HepG2 (cell line): ENCODE data around the gene TRAPPC4. TPM values are rescaled to one million over a fixed set of nuclear protein-coding genes. Genes with fewer than 3 reads are reported as not detected.
A peak's percentile ranks its signal among the peaks of the same experiment; 100 is the strongest.

ENCODE experiments used
- ATAC-seq: fragments of 200-7000 bp; cut with Tn5 transposase; 3 replicates; pipeline ENCODE4 v1.9.1; 2020; ENCODE audit warnings: mild to moderate bottlenecking, moderate library complexity
- BruUV-seq: library from RNA; stranded (reverse); fragments of 400-500 nt; replicated peaks from 2 replicates; lab custom pipeline; 2021; lab: Mats Ljungman, UMichigan
- CTCF ChIA-PET: fragments of 300-600 bp; formaldehyde crosslinking; extraction: SDS; loops from one replicate; lab custom pipeline; 2021; ENCODE audit warnings: low total read pairs, inconsistent platforms, low intra/inter-chr PET ratio; lab: Yijun Ruan, JAX
- POLR2A ChIA-PET: fragments of 350-600 bp; sonication (Branson Sonifier 250); formaldehyde crosslinking; loops from one replicate; lab custom pipeline; 2020; ENCODE audit warnings: antibody characterized with exemption, inconsistent platforms; lab: Yijun Ruan, JAX
- DNase-seq: peaks from one replicate; pipeline ENCODE4 v3.0.0-alpha.2; 2015; ENCODE audit warnings: low spot score
- FAIRE-seq: peaks from 3 replicates; lab custom pipeline; 2011; peaks lifted over from hg19 to GRCh38; lab: Jason Lieb, UNC
- H2AFZ ChIP-seq: one replicate; pipeline ENCODE4 v1.6.1; 2011; ENCODE audit warnings: low read length, inconsistent platforms
- H3K27ac ChIP-seq: fragments of 300-600 bp; 3 replicates; pipeline ENCODE4 v1.8.0; 2011; ENCODE audit warnings: mixed run types, mild to moderate bottlenecking, mixed read lengths, low read length, inconsistent platforms; ENCODE audit not compliant: insufficient read depth; ENCODE audit errors: extremely low read length
- H3K27me3 ChIP-seq, 2 experiments: fragments of 200-600 bp in 1 of 2; 2 replicates in 1 of 2; 3 replicates in 1 of 2; pipeline versions ENCODE4 v1.6.0 to v1.8.0; 2011; ENCODE audit warnings: low read length in 2 of 2, mild to moderate bottlenecking in 2 of 2, moderate library complexity in 2 of 2, inconsistent platforms in 1 of 2; ENCODE audit not compliant: insufficient read depth in 2 of 2, control insufficient read depth in 1 of 2
- H3K36me3 ChIP-seq, 2 experiments: fragments of 200-600 bp in 1 of 2; replicated peaks in 1 of 2; 2 replicates in 1 of 2; 3 replicates in 1 of 2; pipeline versions ENCODE4 v1.5.1 to v1.8.0; 2011; ENCODE audit warnings: low read length in 2 of 2, inconsistent platforms in 1 of 2; ENCODE audit not compliant: insufficient read depth in 2 of 2, control insufficient read depth in 1 of 2
- H3K4me1 ChIP-seq: 2 replicates; pipeline ENCODE4 v1.5.1; 2012; ENCODE audit warnings: low read length, inconsistent platforms; ENCODE audit not compliant: insufficient read depth
- H3K4me2 ChIP-seq: 2 replicates; pipeline ENCODE4 v1.6.0; 2011; ENCODE audit warnings: low read depth, low read length, inconsistent platforms
- H3K4me3 ChIP-seq, 3 experiments: fragments of 200-600 bp in 1 of 3; sonication (generic), shearing (Covaris generic) in 1 of 3; replicated peaks in 1 of 3; 2 replicates each; pipeline ENCODE4 v1.5.1; 2011 to 2016; ENCODE audit warnings: low read length in 3 of 3, inconsistent platforms in 2 of 3, low read depth in 2 of 3, mild to moderate bottlenecking in 2 of 3, control low read depth in 1 of 3, mixed read lengths in 1 of 3; ENCODE audit not compliant: insufficient read depth in 1 of 3
- H3K79me2 ChIP-seq: one replicate; pipeline ENCODE4 v1.6.1; 2011; ENCODE audit warnings: low read length, inconsistent platforms; ENCODE audit not compliant: insufficient read depth
- H3K9ac ChIP-seq: 2 replicates; pipeline ENCODE4 v1.6.0; 2011; ENCODE audit warnings: mild to moderate bottlenecking, low read depth, low read length, inconsistent platforms; ENCODE audit not compliant: insufficient read depth
- H3K9me3 ChIP-seq: 2 replicates; pipeline ENCODE4 v1.5.1; 2012; ENCODE audit warnings: mild to moderate bottlenecking, low read length
- H4K20me1 ChIP-seq: 2 replicates; pipeline ENCODE4 v1.6.0; 2011; ENCODE audit warnings: inconsistent platforms, mild to moderate bottlenecking, low read length, moderate library complexity; ENCODE audit not compliant: insufficient read depth
- FUBP1 ChIP-seq: sonication (generic); formaldehyde crosslinking; IDR thresholded peaks from 2 replicates; pipeline ENCODE4 v1.5.1; 2020; ENCODE audit warnings: missing genetic modification reagents, mild to moderate bottlenecking, borderline replicate concordance
- TBX2 ChIP-seq: sonication (generic); formaldehyde crosslinking; IDR thresholded peaks from 2 replicates; pipeline ENCODE4 v1.5.0; 2020; ENCODE audit warnings: missing genetic modification reagents, mild to moderate bottlenecking, borderline replicate concordance
- ZBTB20 ChIP-seq: sonication (generic); formaldehyde crosslinking; IDR thresholded peaks from 2 replicates; pipeline ENCODE4 v1.8.1; 2023; ENCODE audit warnings: missing genetic modification reagents, low read depth, mild to moderate bottlenecking, borderline replicate concordance
- ZFX ChIP-seq: sonication (generic); formaldehyde crosslinking; IDR thresholded peaks from 2 replicates; pipeline ENCODE4 v1.4.0; 2020; ENCODE audit warnings: mild to moderate bottlenecking, low read depth, missing genetic modification reagents, moderate library complexity
- ZMAT3 ChIP-seq: sonication (generic); formaldehyde crosslinking; conservative IDR thresholded peaks from 2 replicates; pipeline ENCODE4 v1.7.0; 2021; ENCODE audit warnings: missing genetic modification reagents
- ZMYM3 ChIP-seq: sonication (generic); formaldehyde crosslinking; IDR thresholded peaks from 2 replicates; pipeline ENCODE4 v1.5.1; 2020; ENCODE audit warnings: mild to moderate bottlenecking, missing genetic modification reagents
- ZNF501 ChIP-seq: sonication (generic); formaldehyde crosslinking; IDR thresholded peaks from 2 replicates; pipeline ENCODE4 v1.5.1; 2020; ENCODE audit warnings: mild to moderate bottlenecking, moderate library complexity, missing genetic modification reagents
- ZNF543 ChIP-seq: sonication (generic); formaldehyde crosslinking; IDR thresholded peaks from 2 replicates; pipeline ENCODE4 v1.4.0; 2020; ENCODE audit warnings: mild to moderate bottlenecking, missing genetic modification reagents
- ZNF574 ChIP-seq: sonication (generic); formaldehyde crosslinking; IDR thresholded peaks from 2 replicates; pipeline ENCODE4 v1.4.0; 2020; ENCODE audit warnings: missing genetic modification reagents
- ZNF687 ChIP-seq: sonication (generic); formaldehyde crosslinking; IDR thresholded peaks from 2 replicates; pipeline ENCODE4 v1.5.1; 2020; ENCODE audit warnings: mild to moderate bottlenecking, missing genetic modification reagents, moderate library complexity
- ZSCAN29 ChIP-seq: sonication (generic); formaldehyde crosslinking; conservative IDR thresholded peaks from 2 replicates; pipeline ENCODE4 v1.4.0; 2020; ENCODE audit warnings: mild to moderate bottlenecking, missing genetic modification reagents
- WGBS: methylation state at CpG from one replicate; pipeline ENCODE4 v1.1.6; 2017; ENCODE audit warnings: low lambda C conversion rate; 5-methylcytosine and 5-hydroxymethylcytosine counted together
- in situ Hi-C: cut with HindIII; loops from 2 replicates; pipeline ENCODE4 v1.10.0; 2017; ENCODE audit warnings: low pct_unique_long_range_greater_than_20kb; ENCODE audit not compliant: extremely low pct_ligation_motif_present
- intact Hi-C: fragments of 100-400 bp; cut with micrococcal nuclease; formaldehyde crosslinking; loops from one replicate; pipeline ENCODE4 v1.10.0; 2022; ENCODE audit not compliant: unreplicated experiment
- polyA plus RNA-seq, 8 experiments: library from polyadenylated mRNA; depleted of rRNA in 3 of 8; stranded (reverse) in 7 of 8; unstranded in 1 of 8; fragments of >200 nt; fragmentation: Illumina TruSeq in 4 of 8; extraction: Trizol in 4 of 8; gene quantifications; 2 replicates each; pipeline versions ENCODE4 v1.2.1 to v1.2.3, GENCODE V29; 2011 to 2016; ENCODE audit warnings: low read depth in 4 of 8, missing spikeins in 1 of 8, mixed read lengths in 1 of 8; ENCODE audit not compliant: insufficient read depth in 1 of 8
- total RNA-seq, 5 experiments: library from RNA; depleted of rRNA; stranded (reverse); fragments of >200 nt; fragmentation: Illumina TruSeq; extraction: Trizol; gene quantifications; 2 replicates each; pipeline ENCODE4 v1.2.3, GENCODE V29; 2016; ENCODE audit warnings: low read depth in 1 of 5

TRAPPC4 gene
- total and polyA plus RNA-seq, 2 of the 13 experiments (the other 11 are each of a cell fraction or from before 2014, with no cell fraction given) = 97.4 to 140 TPM

GRCh38 chr11:119028346-119029068 is 9.9 kb downstream of the TRAPPC4 start (continued):
- peak; percentile 4; the same call in 1 of the 2 replicates for TF ChIP-seq ZNF574 (CRISPR knock-in tag)
- TF ChIP-seq TBX2 = 0 out of 2 replicates have a peak, but pooled peaks have one; percentile 17
- 0 out of 2 replicates have a peak, but pooled peaks have one; percentile 3 for TF ChIP-seq ZSCAN29 (CRISPR knock-in tag)
- TF ChIP-seq, all 625 proteins: peak for 10

- 0% methylated on average over 1 of the region's 1 CpG for whole genome bisulfite sequencing
- H3K9me3 ChIP-seq = no peaks in the 10 kb centered on the region
- POLR2A ChIA-PET = interaction anchor here (1.0 to 4.8 kb wide), 4 partner anchors 10 to 39 kb away, joined by 3 to 45 read pairs (median 4); partner anchors contain the start of genes CENATAC, RPS25, TRAPPC4 and VPS11
- CTCF ChIA-PET = no interaction called here
- H3K79me2 ChIP-seq = peaks cover 47% of the 10 kb centered on the region
- peak overlapping the region; percentile 99 for H3K4me2 ChIP-seq
- intact Hi-C loops (no loop called here), in situ Hi-C loops (no loop called here)
- H3K27me3 ChIP-seq = no peaks in the 10 kb centered on the region; a peak in 1 of 5 replicates
- DNase-seq (no peak), ATAC-seq (no peak), FAIRE-seq (no peak)
- peak overlapping the region; percentile 77 for H3K27ac ChIP-seq
- H2AFZ ChIP-seq = no peak overlapping the region
- H3K4me3 ChIP-seq = peak overlapping the region; percentile 74 to 82 (median 79)
- peaks cover 5% of the 10 kb centered on the region; the same call in 1 of the 2 replicates for H4K20me1 ChIP-seq
- TSS peak; percentile 45 for BruUV-seq
- peak overlapping the region; percentile 77 for H3K9ac ChIP-seq
- peaks cover 74% of the 10 kb centered on the region for H3K4me1 ChIP-seq
- peaks cover 0 to 4% of the 10 kb centered on the region in 2 experiments; a peak in 1 of 5 replicates for H3K36me3 ChIP-seq
- TF ChIP-seq ZNF501 (CRISPR knock-in tag) (0 out of 2 replicates have a peak, but pooled peaks have one; percentile 16), ZMAT3 (CRISPR knock-in tag) (0 out of 2 replicates have a peak, but pooled peaks have one; percentile 37), ZFX (no peak), ZNF687 (peak; percentile 53; the same call in 1 of the 2 replicates), ZNF543 (CRISPR knock-in tag) (0 out of 2 replicates have a peak, but pooled peaks have one; percentile 4), ZBTB20 (CRISPR knock-in tag) (peak; percentile 64; the same call in 1 of the 2 replicates), FUBP1 (CRISPR knock-in tag) (no peak), ZMYM3 (0 out of 2 replicates have a peak, but pooled peaks have one; percentile 3)
Observed at GRCh38 chr11:119029069-119029339, 10.4 kb downstream of the TRAPPC4 start.
